Measurements from ENCODE around the gene HDGFL2.

Gene HDGFL2

GRCh38 chr19:4550018-4550417 is 77.9 kb downstream of the HDGFL2 start:
- DNase-seq = no peak

GRCh38 chr19:4550479-4551050 is 78.5 kb downstream of the HDGFL2 start:
- DNase-seq = no peak
